Brain microvascular endothelial cell (primary cell): ENCODE measurements around the gene BABAM2.

Experiments used
- DNase-seq: peaks from one replicate; pipeline ENCODE4 v3.0.0-alpha.2; 2020
- H3K27ac ChIP-seq: fragments of 250-450 bp; sonication (Bioruptor Pico); 2 replicates; pipeline ENCODE4 v1.5.1; 2020; ENCODE audit warnings: mild to moderate bottlenecking, moderate library complexity
- H3K27me3 ChIP-seq: fragments of 250-450 bp; sonication (Bioruptor Pico); replicated peaks from 2 replicates; pipeline ENCODE4 v1.5.1; 2020; ENCODE audit warnings: mild to moderate bottlenecking
- H3K36me3 ChIP-seq: fragments of 250-450 bp; sonication (Bioruptor Pico); replicated peaks from 2 replicates; pipeline ENCODE4 v1.5.1; 2020; ENCODE audit warnings: mild to moderate bottlenecking
- H3K4me3 ChIP-seq: 2 replicates; pipeline ENCODE4 v1.5.1; 2011; ENCODE audit warnings: low read depth, mild to moderate bottlenecking, control low read depth, low read length, moderate library complexity
- in situ Hi-C: cut with HindIII; loops from 2 replicates; pipeline ENCODE4 v1.10.0; 2017; ENCODE audit warnings: low sequenced_read_pairs, low pct_ligation_motif_present
- TF ChIP-seq, protein P1 (sequence below): IDR thresholded peaks from 2 replicates; pipeline ENCODE4 v1.5.1; 2011; ENCODE audit warnings: low read depth, mild to moderate bottlenecking, moderate library complexity, low read length, control low read depth, inconsistent platforms; ENCODE audit errors: missing control alignments

Gene BABAM2

DNA sequence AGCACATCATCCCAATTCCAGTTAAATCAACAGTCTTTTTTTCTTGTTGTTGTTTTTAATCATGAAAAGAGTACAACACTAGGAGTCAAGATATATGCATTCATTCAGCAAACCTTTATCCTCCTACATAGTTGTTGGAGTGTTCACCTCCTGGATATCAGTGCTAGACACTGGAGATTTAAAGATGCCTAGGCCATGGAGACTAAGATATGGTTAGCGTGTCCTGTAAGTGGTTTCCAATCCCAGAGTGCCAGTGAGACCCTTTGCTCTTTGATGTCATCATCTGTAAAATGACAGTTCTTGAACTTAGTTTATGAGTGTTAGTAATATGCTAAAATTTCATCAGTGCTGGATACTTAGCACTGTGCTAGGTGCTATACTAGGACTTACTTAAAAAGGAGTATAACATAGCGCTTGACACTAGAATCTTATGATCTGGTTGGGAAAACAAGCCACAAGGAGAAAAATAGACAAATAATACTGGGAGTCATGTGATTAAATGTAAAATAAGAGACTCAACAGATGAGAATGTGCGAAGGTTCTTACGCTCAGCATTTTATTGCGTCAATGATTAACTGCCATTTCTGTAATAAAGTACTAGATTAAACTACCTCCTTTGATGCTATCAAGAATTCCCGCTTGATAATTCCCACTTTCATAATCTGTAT, 31.5 kb downstream of the BABAM2 start:
- Histone ChIP-seq H3K4me3 (no peak overlapping the region), H3K27ac (no peak overlapping the region), H3K36me3 (no peaks in the 10 kb centered on the region), H3K27me3 (no peaks in the 10 kb centered on the region)
- in situ Hi-C loops, result no loop called here
- DNase-seq, result no peak
- TF ChIP-seq, protein P1, sequence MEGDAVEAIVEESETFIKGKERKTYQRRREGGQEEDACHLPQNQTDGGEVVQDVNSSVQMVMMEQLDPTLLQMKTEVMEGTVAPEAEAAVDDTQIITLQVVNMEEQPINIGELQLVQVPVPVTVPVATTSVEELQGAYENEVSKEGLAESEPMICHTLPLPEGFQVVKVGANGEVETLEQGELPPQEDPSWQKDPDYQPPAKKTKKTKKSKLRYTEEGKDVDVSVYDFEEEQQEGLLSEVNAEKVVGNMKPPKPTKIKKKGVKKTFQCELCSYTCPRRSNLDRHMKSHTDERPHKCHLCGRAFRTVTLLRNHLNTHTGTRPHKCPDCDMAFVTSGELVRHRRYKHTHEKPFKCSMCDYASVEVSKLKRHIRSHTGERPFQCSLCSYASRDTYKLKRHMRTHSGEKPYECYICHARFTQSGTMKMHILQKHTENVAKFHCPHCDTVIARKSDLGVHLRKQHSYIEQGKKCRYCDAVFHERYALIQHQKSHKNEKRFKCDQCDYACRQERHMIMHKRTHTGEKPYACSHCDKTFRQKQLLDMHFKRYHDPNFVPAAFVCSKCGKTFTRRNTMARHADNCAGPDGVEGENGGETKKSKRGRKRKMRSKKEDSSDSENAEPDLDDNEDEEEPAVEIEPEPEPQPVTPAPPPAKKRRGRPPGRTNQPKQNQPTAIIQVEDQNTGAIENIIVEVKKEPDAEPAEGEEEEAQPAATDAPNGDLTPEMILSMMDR, result no peak

DNA sequence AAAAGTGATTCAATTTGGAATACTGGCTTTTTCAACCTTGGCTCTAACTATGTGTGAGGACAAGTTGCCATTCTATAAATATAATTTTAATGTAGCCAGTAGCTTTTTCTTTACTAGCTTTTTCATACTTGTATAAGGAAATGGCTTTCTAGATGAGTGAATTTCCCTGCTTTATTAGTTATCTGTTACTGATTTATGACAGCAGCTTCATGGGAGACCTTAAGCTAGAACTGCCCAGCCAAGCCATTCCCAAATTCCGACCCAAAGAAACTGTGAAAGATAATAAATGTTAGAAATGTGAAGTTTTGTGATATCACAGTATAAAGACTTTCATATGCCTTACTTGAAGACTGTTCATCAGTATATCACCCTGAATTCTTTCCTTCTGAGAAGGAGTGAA, 32.3 kb downstream of the BABAM2 start:
- no peak overlapping the region for H3K27ac ChIP-seq
- TF ChIP-seq, protein P1, result no peak
- no peaks in the 10 kb centered on the region for H3K27me3 ChIP-seq
- H3K4me3 ChIP-seq, result no peak overlapping the region
- no peaks in the 10 kb centered on the region for H3K36me3 ChIP-seq
- in situ Hi-C loops, result no loop called here
- DNase-seq, result no peak

GRCh38 chr2:27925766-27926472, 35.4 kb downstream of the BABAM2 start:
- Histone ChIP-seq H3K27ac (no peak overlapping the region), H3K36me3 (no peaks in the 10 kb centered on the region), H3K4me3 (no peak overlapping the region), H3K27me3 (no peaks in the 10 kb centered on the region)
- no peak for DNase-seq
- in situ Hi-C loops, result no loop called here
- TF ChIP-seq, protein P1, result no peak

GRCh38 chr2:27929916-27930486, 39.5 kb downstream of the BABAM2 start:
- no peaks in the 10 kb centered on the region for H3K36me3 ChIP-seq
- H3K4me3 ChIP-seq, result no peak overlapping the region
- no peak overlapping the region for H3K27ac ChIP-seq
- TF ChIP-seq, protein P1, result no peak
- H3K27me3 ChIP-seq, result no peaks in the 10 kb centered on the region
- in situ Hi-C loops, result no loop called here
- DNase-seq, result no peak

- DNase-seq, result no peak
- Histone ChIP-seq H3K27ac (no peak overlapping the region), H3K27me3 (no peaks in the 10 kb centered on the region), H3K4me3 (no peak overlapping the region), H3K36me3 (no peaks in the 10 kb centered on the region)
- TF ChIP-seq, protein P1, result no peak
- in situ Hi-C loops, result no loop called here
Measured at GRCh38 chr2:27931361-27931950, 40.9 kb downstream of the BABAM2 start.
